HepG2 (cell line): Measurements from ENCODE around the gene CAPRIN1. TPM values are rescaled to one million over a fixed set of nuclear protein-coding genes. Genes with fewer than 3 reads are reported as not detected.

ENCODE experiments used
- BRCA1 ChIP-seq: sonication (generic); formaldehyde crosslinking; IDR thresholded peaks from 2 replicates; pipeline ENCODE4 v1.4.0; 2020; ENCODE audit warnings: missing genetic modification reagents
- ERF ChIP-seq: IDR thresholded peaks from 2 replicates; pipeline ENCODE4 v1.6.1; 2018; ENCODE audit warnings: missing biosample characterization, missing genetic modification reagents
- GTF3A ChIP-seq: sonication (generic); formaldehyde crosslinking; conservative IDR thresholded peaks from 2 replicates; pipeline ENCODE4 v1.4.0; 2020; ENCODE audit warnings: mild to moderate bottlenecking, missing genetic modification reagents
- JUN ChIP-seq: sonication (generic); formaldehyde crosslinking; IDR thresholded peaks from 2 replicates; pipeline ENCODE4 v1.4.0; 2020; ENCODE audit warnings: mild to moderate bottlenecking, missing genetic modification reagents
- KDM6A ChIP-seq: IDR thresholded peaks from 2 replicates; pipeline ENCODE4 v1.6.1; 2016; ENCODE audit warnings: low read depth
- KMT2B ChIP-seq: IDR thresholded peaks from 2 replicates; pipeline ENCODE4 v1.6.1; 2016; ENCODE audit warnings: missing genetic modification reagents, missing compliant biosample characterization
- PHF8 ChIP-seq: sonication (generic); formaldehyde crosslinking; IDR thresholded peaks from 2 replicates; pipeline ENCODE4 v1.5.0; 2020; ENCODE audit warnings: missing genetic modification reagents
- PRDM10 ChIP-seq: sonication (generic); formaldehyde crosslinking; IDR thresholded peaks from 2 replicates; pipeline ENCODE4 v1.4.0; 2020; ENCODE audit warnings: low read depth, missing genetic modification reagents
- RFXANK ChIP-seq: IDR thresholded peaks from 2 replicates; pipeline ENCODE4 v1.6.1; 2016
- TARDBP ChIP-seq: sonication (generic); formaldehyde crosslinking; IDR thresholded peaks from 2 replicates; pipeline ENCODE4 v1.8.0; 2022; ENCODE audit warnings: mild to moderate bottlenecking, missing genetic modification reagents
- ZBTB7A ChIP-seq: sonication (generic); formaldehyde crosslinking; IDR thresholded peaks from 2 replicates; pipeline ENCODE4 v1.8.0; 2022; ENCODE audit warnings: mild to moderate bottlenecking, missing genetic modification reagents
- ZNF142 ChIP-seq: sonication (generic); formaldehyde crosslinking; IDR thresholded peaks from 2 replicates; pipeline ENCODE4 v1.4.0; 2020; ENCODE audit warnings: missing genetic modification reagents
- polyA plus RNA-seq, 8 experiments: library from polyadenylated mRNA; depleted of rRNA in 3 of 8; stranded (reverse) in 7 of 8; unstranded in 1 of 8; fragments of >200 nt; fragmentation: Illumina TruSeq in 4 of 8; extraction: Trizol in 4 of 8; gene quantifications; 2 replicates each; pipeline versions ENCODE4 v1.2.1 to v1.2.3, GENCODE V29; 2011 to 2016; ENCODE audit warnings: low read depth in 4 of 8, missing spikeins in 1 of 8, mixed read lengths in 1 of 8; ENCODE audit not compliant: insufficient read depth in 1 of 8
- total RNA-seq, 5 experiments: library from RNA; depleted of rRNA; stranded (reverse); fragments of >200 nt; fragmentation: Illumina TruSeq; extraction: Trizol; gene quantifications; 2 replicates each; pipeline ENCODE4 v1.2.3, GENCODE V29; 2016; ENCODE audit warnings: low read depth in 1 of 5

The CAPRIN1 gene
- total and polyA plus RNA-seq, 2 of the 13 experiments (the other 11 are each of a cell fraction or from before 2014, with no cell fraction given), result 114 to 162 TPM

- TF ChIP-seq ZNF142 (CRISPR knock-in tag) (no peak), KDM6A (CRISPR knock-in tag) (no peak), BRCA1 (CRISPR knock-in tag) (no peak), GTF3A (CRISPR knock-in tag) (no peak), ERF (CRISPR knock-in tag) (no peak), JUN (no peak), KMT2B (CRISPR knock-in tag) (no peak), PRDM10 (no peak), PHF8 (CRISPR knock-in tag) (no peak), TARDBP (no peak), RFXANK (CRISPR knock-in tag) (no peak), ZBTB7A (CRISPR knock-in tag) (no peak)
Measured at GRCh38 chr11:34067383-34068065, 16.0 kb downstream of the CAPRIN1 start (continued).
